ENCODE results near the gene HOXA5. TPM values are rescaled to one million over a fixed set of nuclear protein-coding genes. Genes with fewer than 3 reads are reported as not detected.

Gene HOXA5
- total RNA-seq, 1 experiment from 2014 or later, result not detected

- Histone ChIP-seq H3K9me3 (ENCODE audit: control insufficient read depth, low read depth, low read length) (no peaks in the 10 kb centered on the region), H3K27ac (ENCODE audit: insufficient read length, low read depth, low read length) (no peak overlapping the region), H3K18ac (ENCODE audit: insufficient read length, low read depth, low read length) (no peak overlapping the region), H2BK5ac (ENCODE audit: insufficient read length, low read length) (no peak overlapping the region), H4K8ac (replicated peaks; ENCODE audit: insufficient read length, low read depth, low read length) (no peak overlapping the region), H4K91ac (ENCODE audit: insufficient read length, low read depth, low read length) (no peak overlapping the region), H3K4me1 (ENCODE audit: insufficient read depth, low read length) (no peaks in the 10 kb centered on the region), H2BK12ac (ENCODE audit: insufficient read length, low read depth, low read length) (no peak overlapping the region), H4K5ac (ENCODE audit: insufficient read length, low read depth, low read length) (no peak overlapping the region), H3K14ac (ENCODE audit: insufficient read depth, low read length) (no peak overlapping the region), H2BK120ac (ENCODE audit: low read depth, low read length, poor library complexity, severe bottlenecking) (no peak overlapping the region), H3K56ac (ENCODE audit: insufficient read length, low read depth, low read length) (no peak overlapping the region), H3K27me3 (ENCODE audit: insufficient read depth, low read length) (peaks cover 98% of the 10 kb centered on the region), H2AK5ac (ENCODE audit: insufficient read length, low read length) (no peak overlapping the region), H3K4me2 (ENCODE audit: insufficient read depth, insufficient read length, low read length) (no peak overlapping the region), H3K9ac (ENCODE audit: extremely low read depth, insufficient read length, low read length) (no peak overlapping the region), H3K23me2 (ENCODE audit: insufficient read length, low read depth, low read length, poor library complexity, severe bottlenecking) (no peaks in the 10 kb centered on the region), H4K20me1 (ENCODE audit: control insufficient read depth, insufficient read depth, insufficient read length) (peaks cover 1% of the 10 kb centered on the region), H3K79me1 (ENCODE audit: insufficient read depth, low read depth, low read length, poor library complexity, severe bottlenecking) (no peaks in the 10 kb centered on the region), H3K79me2 (ENCODE audit: insufficient read depth, low read length) (no peaks in the 10 kb centered on the region), H2BK15ac (ENCODE audit: low read depth, low read length) (no peak overlapping the region), H3K23ac (ENCODE audit: insufficient read length, low read depth, low read length) (no peak overlapping the region), H2BK20ac (ENCODE audit: low read depth, low read length, poor library complexity, severe bottlenecking) (no peak overlapping the region), H2AFZ (ENCODE audit: low read length) (no peak overlapping the region), H3K4ac (ENCODE audit: low read depth, low read length) (no peak overlapping the region), H3T11ph (ENCODE audit: low read length) (no peak overlapping the region)
- peaks cover 8 to 18% of the 10 kb centered on the region in 2 experiments; a peak in 4 of 5 replicates for H3K9me3 Mint-ChIP-seq
- TF ChIP-seq CTCF (conservative IDR thresholded peaks at IDR 0.05), result no peak
- no peak overlapping the region for H3K4me3 Mint-ChIP-seq
- H3K36me3 Mint-ChIP-seq (ENCODE audit: insufficient read depth in 1 of 3, low read depth in 3 of 3), result no peaks in the 10 kb centered on the region; a peak in 1 of 7 replicates
- H3K27me3 Mint-ChIP-seq (ENCODE audit: low read depth), result peaks cover 100% of the 10 kb centered on the region
- peaks cover 13 to 39% of the 10 kb centered on the region in 2 experiments for H3K4me1 Mint-ChIP-seq
- no peak overlapping the region for H3K27ac Mint-ChIP-seq
- no peak for DNase-seq
- no CpG with 5 or more reads among the region's 13 CpGs for WGBS (ENCODE audit: extremely low coverage, insufficient read length, low lambda C conversion rate)
Observed at GRCh38 chr7:27104341-27105058, 39.0 kb downstream of the HOXA5 start.

All from H9 (cell line).